ENCODE measurements around the gene TNIP2. TPM values are rescaled to one million over a fixed set of nuclear protein-coding genes. Genes with fewer than 3 reads are reported as not detected.

Gene TNIP2
- 60.8 and 73.0 TPM in 2 replicates for total RNA-seq (2014; rRNA removed; shearing (Covaris generic); ENCODE audit: low replicate concordance)

- peak; percentile 77 for DNase-seq (ENCODE audit: low read depth)
- in situ Hi-C loops (cut with HindIII; ENCODE audit: low pct_unique_long_range_greater_than_20kb, low sequenced_read_pairs) = no loop called here
Observed at GRCh38 chr4:2755821-2756690, at the start of gene TNIP2. TNIP2 (minus strand) TSS chr4:2756336; CDS start chr4:2756289, 47 bp downstream.

- in situ Hi-C loops (cut with HindIII; ENCODE audit: low pct_unique_long_range_greater_than_20kb, low sequenced_read_pairs) = no loop called here
- DNase-seq (ENCODE audit: low read depth) = no peak
Observed at GRCh38 chr4:2804973-2805501, 48.9 kb upstream of the TNIP2 start.

- DNase-seq (ENCODE audit: low read depth) = no peak
- in situ Hi-C loops (cut with HindIII; ENCODE audit: low pct_unique_long_range_greater_than_20kb, low sequenced_read_pairs) = no loop called here
Observed at GRCh38 chr4:2804449-2804972, 48.4 kb upstream of the TNIP2 start.

DNA sequence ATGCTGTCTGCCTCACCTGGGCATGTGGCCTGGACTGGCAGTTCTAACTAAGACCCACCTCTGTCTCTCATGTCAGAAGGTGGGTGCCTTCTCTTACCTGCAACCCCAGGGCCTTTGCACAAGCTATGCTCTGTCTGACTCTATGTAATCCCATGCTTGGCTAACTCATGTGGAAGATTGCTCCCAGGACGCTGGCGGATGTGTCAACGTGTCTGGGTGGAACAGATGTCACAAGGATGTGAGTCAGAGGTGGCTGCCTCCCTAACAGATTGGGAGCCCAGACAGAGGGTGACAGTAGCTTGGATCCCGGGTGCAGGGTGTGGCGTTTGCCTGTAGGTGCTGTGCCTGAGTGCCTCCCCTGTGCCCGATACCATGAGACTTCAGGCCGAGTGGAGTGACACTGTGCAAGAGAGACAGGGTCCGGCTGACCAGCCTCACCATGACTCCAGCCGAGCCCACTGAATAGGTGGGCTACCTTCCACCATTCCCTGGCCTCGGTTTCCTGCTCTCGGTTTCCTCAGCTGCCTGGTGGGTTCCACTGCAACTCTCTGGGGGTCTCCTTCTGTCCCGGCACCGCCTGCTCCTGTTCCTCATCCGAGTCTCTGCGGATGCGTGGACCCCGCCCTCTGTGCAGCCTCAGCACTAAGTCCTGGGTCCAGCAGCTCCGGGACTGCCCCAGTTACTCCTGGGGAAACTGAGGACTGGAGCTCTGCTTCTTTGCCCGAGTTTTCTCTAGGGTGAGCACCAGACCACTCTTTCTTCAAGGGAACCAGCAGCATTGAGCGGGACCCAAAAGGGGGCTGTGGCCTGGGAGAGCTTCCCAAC is 47.7 kb upstream of the TNIP2 start:
- DNase-seq (ENCODE audit: low read depth) = peak; percentile 75
- in situ Hi-C loops (cut with HindIII; ENCODE audit: low pct_unique_long_range_greater_than_20kb, low sequenced_read_pairs) = no loop called here

GRCh38 chr4:2802618-2803531 is 46.7 kb upstream of the TNIP2 start:
- in situ Hi-C loops (cut with HindIII; ENCODE audit: low pct_unique_long_range_greater_than_20kb, low sequenced_read_pairs) = no loop called here
- no peak for DNase-seq (ENCODE audit: low read depth)

- in situ Hi-C loops (cut with HindIII; ENCODE audit: low pct_unique_long_range_greater_than_20kb, low sequenced_read_pairs) = no loop called here
- DNase-seq (ENCODE audit: low read depth) = peak; percentile 75
Observed at GRCh38 chr4:2800691-2801596, 44.8 kb upstream of the TNIP2 start.

DNA sequence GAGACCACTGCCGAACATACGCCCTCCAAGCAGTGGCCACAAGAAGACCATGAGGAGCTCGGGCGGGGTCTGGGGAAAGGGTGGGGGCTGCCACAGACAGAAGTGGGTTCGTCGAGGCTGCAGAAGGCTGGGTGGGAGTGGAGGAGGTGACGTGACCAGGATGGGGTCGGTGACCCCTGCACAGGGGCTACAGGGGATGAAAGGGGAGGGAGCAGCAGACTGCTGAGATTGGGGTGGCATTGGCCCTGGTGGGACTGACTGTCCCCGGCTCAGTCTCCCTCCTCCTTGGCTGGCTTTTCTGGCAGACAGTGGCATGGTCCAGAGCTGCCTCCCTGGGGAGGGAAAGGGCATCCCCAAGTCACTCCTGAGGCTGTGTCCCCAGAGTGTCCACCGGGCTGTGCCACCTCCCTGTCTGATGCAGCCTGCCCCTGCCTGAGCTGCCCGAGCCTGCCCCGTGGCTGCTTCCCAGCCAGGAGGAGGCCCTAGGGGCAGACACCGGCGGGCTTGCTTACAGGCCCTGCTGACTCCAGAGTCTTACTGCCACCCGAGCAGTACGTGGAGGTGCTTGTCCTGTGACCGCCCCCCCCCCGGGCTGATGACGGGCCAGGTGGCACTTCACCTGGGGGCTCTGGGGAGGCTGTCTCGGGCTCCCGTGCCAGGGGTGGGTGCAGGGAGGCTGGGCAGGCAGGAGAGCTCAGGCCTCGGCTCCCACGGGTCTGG is 44.0 kb upstream of the TNIP2 start:
- peak; percentile 41 for DNase-seq (ENCODE audit: low read depth)
- in situ Hi-C loops (cut with HindIII; ENCODE audit: low pct_unique_long_range_greater_than_20kb, low sequenced_read_pairs) = no loop called here

DNA sequence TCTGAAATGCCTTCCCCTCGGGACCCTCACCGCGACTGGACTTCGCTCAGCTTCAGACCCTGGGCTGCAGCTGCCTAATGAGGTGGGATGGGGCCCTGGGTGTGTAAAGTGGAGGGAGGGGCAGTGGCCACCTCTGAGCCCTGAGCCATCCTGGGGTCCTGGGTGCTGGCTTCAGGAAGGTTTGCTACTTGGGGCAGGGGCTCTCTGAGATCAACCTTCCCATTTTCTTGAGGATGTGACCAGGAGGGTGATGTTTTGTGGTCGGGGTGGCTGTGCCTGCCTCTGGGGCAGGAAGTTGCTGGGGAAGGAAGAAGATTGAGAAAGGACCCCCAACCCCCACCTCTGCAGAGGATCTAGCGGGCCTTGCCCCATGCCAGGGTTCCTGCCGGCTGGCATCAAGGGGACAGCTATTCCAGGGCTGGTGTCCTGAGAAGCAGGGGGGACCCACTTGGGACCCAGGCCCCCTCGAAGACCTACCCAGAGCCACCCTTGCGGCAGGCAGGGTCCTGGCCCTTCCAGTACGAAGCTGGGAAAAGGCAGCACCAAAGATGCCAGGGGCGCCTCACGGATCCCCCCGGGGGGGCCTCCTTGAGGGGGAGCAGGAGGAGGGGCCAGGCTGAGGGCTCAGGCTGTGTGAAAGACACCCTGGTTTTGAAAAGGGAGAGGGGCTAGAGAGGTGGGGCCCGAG is 43.2 kb upstream of the TNIP2 start:
- in situ Hi-C loops (cut with HindIII; ENCODE audit: low pct_unique_long_range_greater_than_20kb, low sequenced_read_pairs) = no loop called here
- no peak for DNase-seq (ENCODE audit: low read depth)

DNA sequence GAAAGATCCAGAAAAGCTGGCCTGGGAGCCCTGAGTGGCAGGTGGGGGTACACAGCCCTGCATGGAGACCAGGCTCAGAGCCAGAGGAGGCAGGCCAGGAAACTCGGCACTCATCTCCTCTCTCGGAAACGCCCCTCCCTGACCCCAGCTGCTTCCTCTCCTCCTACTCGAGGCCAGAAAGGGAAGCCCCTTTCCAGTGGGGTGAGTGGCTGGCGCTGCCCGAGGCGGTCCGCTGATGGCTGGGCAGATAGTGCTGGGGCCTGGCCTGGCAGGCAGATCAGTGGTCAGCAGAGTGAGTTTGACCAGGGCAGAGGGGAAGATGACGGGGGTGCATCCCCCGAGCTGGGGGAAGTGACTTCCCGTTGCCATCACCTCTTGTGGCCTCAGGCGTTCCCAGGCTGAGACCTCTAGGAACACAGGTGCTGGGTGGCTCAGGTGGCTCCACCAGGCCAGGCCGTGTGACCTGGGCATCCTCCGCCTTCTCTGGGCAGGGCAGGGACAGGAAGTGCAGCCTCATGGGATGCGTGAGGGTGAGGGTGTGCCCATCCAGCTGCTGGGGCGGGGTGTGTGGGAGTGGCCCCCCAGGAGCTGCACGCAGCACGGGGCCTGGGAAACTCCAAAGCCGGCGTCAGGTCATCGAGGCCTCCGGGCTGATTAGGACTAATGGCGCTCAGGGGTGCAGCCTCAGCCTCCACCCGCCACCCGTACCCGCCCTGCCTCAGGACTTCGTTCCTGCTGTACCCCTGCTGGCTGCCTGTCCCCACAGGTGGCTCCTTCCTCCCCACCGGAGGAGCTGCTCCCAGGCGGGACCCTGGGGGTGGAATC is 42.5 kb upstream of the TNIP2 start:
- DNase-seq (ENCODE audit: low read depth) = peak; percentile 92
- in situ Hi-C loops (cut with HindIII; ENCODE audit: low pct_unique_long_range_greater_than_20kb, low sequenced_read_pairs) = no loop called here

DNA sequence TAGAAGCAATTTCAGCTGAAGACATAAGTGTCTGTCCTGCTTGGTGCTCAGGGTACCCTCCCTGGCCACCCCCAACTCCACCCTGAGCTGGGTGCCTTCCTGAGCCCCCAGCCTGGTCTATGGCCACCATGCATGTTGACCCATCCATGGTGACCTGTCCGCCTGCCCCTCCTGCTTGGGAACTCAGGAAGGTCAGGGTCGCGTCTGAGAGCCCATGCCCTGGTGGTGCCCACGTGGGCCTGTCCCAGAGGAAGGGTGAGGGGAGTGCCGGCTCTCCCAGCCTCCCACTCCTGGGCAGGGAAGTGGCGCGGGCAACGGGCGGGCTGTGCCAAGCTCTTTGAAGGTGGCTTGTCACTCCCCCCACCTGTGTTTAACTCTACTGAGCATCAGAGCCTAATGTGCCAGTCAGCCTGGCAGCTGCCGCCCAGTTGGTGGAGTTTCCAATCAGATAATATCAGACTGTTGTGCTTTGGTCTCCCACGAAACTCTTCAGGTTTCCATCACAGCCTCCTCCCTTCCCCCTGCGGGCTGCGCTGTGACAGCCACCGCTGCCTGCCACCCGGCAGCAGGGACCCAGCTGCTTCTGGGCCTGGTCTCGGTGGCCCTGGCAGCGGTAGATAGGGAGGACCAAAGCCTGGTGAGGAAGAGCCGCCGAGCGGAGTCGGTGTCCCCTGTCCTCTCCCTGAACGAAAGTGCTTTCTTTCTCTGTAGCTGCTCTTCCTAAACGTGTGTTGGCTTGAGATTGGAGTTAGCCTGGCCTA is 41.6 kb upstream of the TNIP2 start:
- DNase-seq (ENCODE audit: low read depth) = no peak
- in situ Hi-C loops (cut with HindIII; ENCODE audit: low pct_unique_long_range_greater_than_20kb, low sequenced_read_pairs) = no loop called here

DNA sequence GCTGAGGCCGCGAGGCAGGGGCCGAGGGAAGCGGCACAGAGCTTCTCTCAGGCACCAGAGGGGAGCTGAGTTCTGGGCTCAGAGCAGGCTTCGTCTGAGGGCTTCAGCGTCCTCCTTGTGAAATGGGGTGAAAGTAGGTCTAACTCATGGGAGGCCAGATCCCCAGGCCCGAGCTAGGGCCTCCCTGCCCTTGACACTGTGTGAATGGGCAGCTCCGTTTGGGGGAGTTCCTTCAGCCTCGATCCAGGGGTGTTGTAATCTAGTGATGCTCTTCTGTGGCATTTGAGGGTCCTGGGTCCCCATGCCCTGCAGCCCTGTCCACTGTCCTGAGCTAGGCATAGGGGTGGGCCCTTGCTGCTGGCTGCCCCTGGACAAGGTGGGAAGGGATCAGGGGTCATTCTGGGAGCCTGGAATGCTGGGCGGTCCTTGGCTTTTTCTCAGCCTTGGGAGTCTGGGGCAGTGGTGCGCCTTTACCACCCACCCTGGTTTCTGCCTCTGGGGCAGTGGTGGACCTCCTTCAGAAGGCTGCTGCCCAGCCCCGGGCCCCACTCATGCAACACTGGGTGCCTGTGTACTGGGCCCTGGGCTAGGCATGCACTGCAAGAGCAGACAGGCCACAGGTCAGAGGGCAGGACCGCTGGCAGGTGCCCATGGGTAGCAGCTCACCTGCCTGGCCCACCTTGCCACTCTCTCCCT is 40.9 kb upstream of the TNIP2 start:
- in situ Hi-C loops (cut with HindIII; ENCODE audit: low pct_unique_long_range_greater_than_20kb, low sequenced_read_pairs) = no loop called here
- DNase-seq (ENCODE audit: low read depth) = no peak

DNA sequence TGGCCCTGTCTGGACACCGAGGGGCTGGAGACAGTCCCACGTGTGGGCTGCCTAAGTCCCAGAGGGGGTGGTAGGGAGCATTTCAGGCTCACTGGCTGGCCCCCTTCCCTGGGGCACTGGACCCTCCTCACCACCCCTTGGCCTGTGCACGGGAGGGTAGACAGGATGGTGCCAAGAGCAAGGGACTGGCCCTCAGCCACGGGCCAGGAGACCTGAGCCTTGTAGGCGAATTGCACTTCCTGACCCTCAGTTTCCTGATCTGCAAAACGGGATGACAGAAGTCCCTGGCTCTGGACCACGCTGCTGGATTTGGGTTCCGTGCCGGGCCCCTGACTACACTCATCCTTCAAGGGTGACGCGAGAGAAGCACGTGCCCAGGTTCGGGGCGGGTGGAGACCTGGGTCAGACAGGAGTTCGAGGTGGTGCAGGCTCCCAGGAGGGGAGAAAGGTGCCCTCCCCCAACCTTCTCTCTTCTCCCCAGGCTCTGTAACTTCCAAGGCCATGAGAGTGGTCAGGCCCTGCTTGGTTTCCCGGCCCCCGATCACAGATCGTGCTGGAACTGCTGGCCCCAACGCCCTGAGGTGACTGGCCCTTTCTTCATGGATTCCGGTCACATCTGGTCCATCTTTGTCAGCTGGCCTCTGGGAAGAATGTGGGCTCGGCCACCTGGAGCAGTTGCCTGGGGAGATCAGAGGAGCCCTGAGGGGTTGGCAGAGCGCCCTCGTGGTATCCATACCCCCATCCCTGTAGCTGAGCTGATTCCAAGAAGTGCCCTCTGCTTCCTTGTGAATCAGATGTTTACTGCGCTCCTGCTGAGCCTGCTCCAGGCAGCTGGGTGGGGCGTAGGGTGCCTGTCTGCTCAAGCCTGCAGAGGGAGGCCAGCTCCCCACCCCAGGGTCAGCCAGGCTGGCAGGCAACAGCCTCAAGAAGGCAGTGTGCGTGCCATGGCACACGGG is 40.0 kb upstream of the TNIP2 start:
- in situ Hi-C loops (cut with HindIII; ENCODE audit: low pct_unique_long_range_greater_than_20kb, low sequenced_read_pairs) = no loop called here
- DNase-seq (ENCODE audit: low read depth) = peak; percentile 96
